SK-N-SH treated with all-trans-retinoic acid at 6 μM for 48 hours (cell line): ENCODE data around the gene SGK1.

Experiments
- ATAC-seq: fragments of 200-7000 bp; cut with Tn5 transposase; 3 replicates; pipeline ENCODE4 v1.9.1; 2020; ENCODE audit warnings: mild to moderate bottlenecking, moderate library complexity
- ARNTL ChIP-seq: fragments of 450-650 bp; formaldehyde crosslinking; IDR thresholded peaks from 2 replicates; pipeline ENCODE4 v1.5.0; 2020; ENCODE audit warnings: low read depth, mild to moderate bottlenecking, moderate library complexity, borderline replicate concordance
- BACH2 ChIP-seq: fragments of 250-450 bp; sonication (Bioruptor Pico); IDR thresholded peaks from 2 replicates; pipeline ENCODE4 v1.9.0; 2021; ENCODE audit warnings: mild to moderate bottlenecking, borderline replicate concordance
- CREB5 ChIP-seq: fragments of 250-450 bp; sonication (Bioruptor Pico); IDR thresholded peaks from 2 replicates; pipeline ENCODE4 v1.5.1; 2020; ENCODE audit warnings: low read depth, mild to moderate bottlenecking, moderate library complexity
- CSDC2 ChIP-seq: fragments of 250-450 bp; sonication (Bioruptor Pico); IDR thresholded peaks from 2 replicates; pipeline ENCODE4 v1.5.0; 2020; ENCODE audit warnings: mild to moderate bottlenecking, moderate library complexity
- CSRNP3 ChIP-seq: fragments of 250-450 bp; sonication (Bioruptor Pico); IDR thresholded peaks from 2 replicates; pipeline ENCODE4 v1.5.1; 2021; ENCODE audit warnings: mild to moderate bottlenecking, moderate library complexity
- ESRRG ChIP-seq: fragments of 250-450 bp; sonication (Bioruptor Pico); IDR thresholded peaks from 2 replicates; pipeline ENCODE4 v1.6.1; 2021; ENCODE audit warnings: mild to moderate bottlenecking
- GLIS3 ChIP-seq: fragments of 250-450 bp; sonication (Bioruptor Pico); IDR thresholded peaks from 2 replicates; pipeline ENCODE4 v1.5.0; 2020; ENCODE audit warnings: mild to moderate bottlenecking, moderate library complexity
- ISL1 ChIP-seq: fragments of 250-450 bp; sonication (Bioruptor Pico); IDR thresholded peaks from 2 replicates; pipeline ENCODE4 v2.1.2; 2022; ENCODE audit warnings: mild to moderate bottlenecking, moderate library complexity
- OSR1 ChIP-seq: fragments of 250-450 bp; sonication (Bioruptor Pico); IDR thresholded peaks from 2 replicates; pipeline ENCODE4 v1.8.0; 2022; ENCODE audit warnings: moderate library complexity, mild to moderate bottlenecking, inconsistent platforms
- PATZ1 ChIP-seq: fragments of 250-450 bp; sonication (Bioruptor Pico); IDR thresholded peaks from 2 replicates; pipeline ENCODE4 v1.8.0; 2020; ENCODE audit warnings: mild to moderate bottlenecking, moderate library complexity, borderline replicate concordance
- RARB ChIP-seq: fragments of 250-450 bp; sonication (Bioruptor Pico); IDR thresholded peaks from 2 replicates; pipeline ENCODE4 v1.8.0; 2021; ENCODE audit warnings: mild to moderate bottlenecking, moderate library complexity
- SNAI2 ChIP-seq: fragments of 250-450 bp; sonication (Bioruptor Pico); IDR thresholded peaks from 2 replicates; pipeline ENCODE4 v1.5.0; 2020; ENCODE audit warnings: mild to moderate bottlenecking, moderate library complexity
- TCF4 ChIP-seq: fragments of 250-450 bp; sonication (Bioruptor Pico); IDR thresholded peaks from 2 replicates; pipeline ENCODE4 v1.8.0; 2021; ENCODE audit warnings: mild to moderate bottlenecking, moderate library complexity, borderline replicate concordance
- TOX ChIP-seq: fragments of 250-450 bp; sonication (Bioruptor Pico); IDR thresholded peaks from 2 replicates; pipeline ENCODE4 v1.8.0; 2021; ENCODE audit warnings: mild to moderate bottlenecking, moderate library complexity, borderline replicate concordance
- ZC3H10 ChIP-seq: fragments of 250-450 bp; sonication (Bioruptor Pico); IDR thresholded peaks from 2 replicates; pipeline ENCODE4 v1.5.1; 2021; ENCODE audit warnings: mild to moderate bottlenecking, moderate library complexity
- ZFP3 ChIP-seq: fragments of 250-450 bp; sonication (Bioruptor Pico); IDR thresholded peaks from 2 replicates; pipeline ENCODE4 v1.5.0; 2020; ENCODE audit warnings: mild to moderate bottlenecking, moderate library complexity
- ZFP30 ChIP-seq: fragments of 450-650 bp; formaldehyde crosslinking; IDR thresholded peaks from 2 replicates; pipeline ENCODE4 v1.5.0; 2022; ENCODE audit warnings: mild to moderate bottlenecking, moderate library complexity
- ZNF565 ChIP-seq: fragments of 450-650 bp; formaldehyde crosslinking; conservative IDR thresholded peaks from 2 replicates; pipeline ENCODE4 v1.5.0; 2020; ENCODE audit warnings: low read depth, mild to moderate bottlenecking, moderate library complexity
- ZNF70 ChIP-seq: fragments of 450-650 bp; formaldehyde crosslinking; IDR thresholded peaks from 2 replicates; pipeline ENCODE4 v1.5.0; 2020; ENCODE audit warnings: mild to moderate bottlenecking, moderate library complexity
- ZNF8 ChIP-seq: fragments of 450-650 bp; formaldehyde crosslinking; IDR thresholded peaks from 2 replicates; pipeline ENCODE4 v1.5.0; 2020; ENCODE audit warnings: mild to moderate bottlenecking, moderate library complexity

SGK1 gene

GRCh38 chr6:134288538-134289203 lies 29.2 kb downstream of the SGK1 start (continued):
- peak; percentile 65; the same call in 1 of the 2 replicates for TF ChIP-seq ZFP3 (CRISPR knock-in tag)
- TF ChIP-seq TCF4 (CRISPR knock-in tag): peak; percentile 76
- peak; percentile 95 for TF ChIP-seq PATZ1 (CRISPR knock-in tag)
- no peak for TF ChIP-seq OSR1 (CRISPR knock-in tag)
- TF ChIP-seq CSDC2 (CRISPR knock-in tag): peak; percentile 17; the same call in 1 of the 2 replicates
- no peak; the same call in 1 of the 2 replicates for TF ChIP-seq ZNF8 (CRISPR knock-in tag)
- 0 out of 2 replicates have a peak, but pooled peaks have one; percentile 61 for TF ChIP-seq ESRRG (CRISPR knock-in tag)
- TF ChIP-seq TOX (CRISPR knock-in tag): peak; percentile 100
- TF ChIP-seq BACH2 (CRISPR knock-in tag): no peak
- TF ChIP-seq SNAI2 (CRISPR knock-in tag): 0 out of 2 replicates have a peak, but pooled peaks have one; percentile 14
- no peak for TF ChIP-seq ZNF70
- peak; percentile 98 for TF ChIP-seq ZC3H10
- TF ChIP-seq ISL1 (CRISPR knock-in tag): peak; percentile 99
- TF ChIP-seq RARB: peak; percentile 98
- no peak for TF ChIP-seq ZNF565

GRCh38 chr6:134287859-134288537 lies 29.9 kb downstream of the SGK1 start:
- peak; percentile 10 for ATAC-seq
- TF ChIP-seq CREB5: no peak
- no peak for TF ChIP-seq ESRRG (CRISPR knock-in tag)
- TF ChIP-seq RARB: no peak
- no peak for TF ChIP-seq ZNF565
- no peak for TF ChIP-seq SNAI2 (CRISPR knock-in tag)
- no peak for TF ChIP-seq GLIS3 (CRISPR knock-in tag)
- no peak for TF ChIP-seq OSR1 (CRISPR knock-in tag)
- TF ChIP-seq ZFP3 (CRISPR knock-in tag): no peak
- no peak for TF ChIP-seq ARNTL
- no peak for TF ChIP-seq CSRNP3 (CRISPR knock-in tag)
- no peak for TF ChIP-seq ZNF70

GRCh38 chr6:134282816-134283215 lies 35.1 kb downstream of the SGK1 start:
- no peak for TF ChIP-seq BACH2 (CRISPR knock-in tag)
- TF ChIP-seq RARB: no peak
- TF ChIP-seq CREB5: no peak
- no peak for TF ChIP-seq PATZ1 (CRISPR knock-in tag)
- no peak for TF ChIP-seq ZNF8 (CRISPR knock-in tag)
- TF ChIP-seq CSRNP3 (CRISPR knock-in tag): no peak
- no peak for TF ChIP-seq ZFP30
- TF ChIP-seq SNAI2 (CRISPR knock-in tag): no peak
- TF ChIP-seq ZNF565: no peak
- TF ChIP-seq ESRRG (CRISPR knock-in tag): no peak
- no peak for ATAC-seq
